ENCODE measurements around the gene CDK13. TPM values are rescaled to one million over a fixed set of nuclear protein-coding genes. Genes with fewer than 3 reads are reported as not detected.

Gene CDK13
- total and polyA plus RNA-seq, 4 donors: 13.3 to 124 (median 30.8) TPM

GRCh38 chr7:40047661-40048060 is 97.6 kb downstream of the CDK13 start:
- Histone ChIP-seq H3K36me3 (ENCODE audit: control insufficient read depth in 4 of 4, insufficient read depth in 4 of 4, low read length in 4 of 4) (peaks cover 0 to 3% (median under 1%) of the 10 kb centered on the region in 4 donors), H3K9me3 (ENCODE audit: control insufficient read depth in 4 of 4, insufficient read depth in 3 of 4, low read length in 3 of 4) (no peaks in the 10 kb centered on the region), H3K4me3 (no peak overlapping the region), H3K9ac (ENCODE audit: insufficient read depth in 1 of 2, low read length in 2 of 2) (no peak overlapping the region), H3K27me3 (ENCODE audit: control insufficient read depth in 3 of 3, insufficient read depth in 3 of 3, low read length in 2 of 3) (no peaks in the 10 kb centered on the region), H3K27ac (ENCODE audit: low read depth in 1 of 2, low read length in 1 of 2) (no peak overlapping the region), H3K4me1 (ENCODE audit: control insufficient read depth in 5 of 5, insufficient read depth in 5 of 5, low read length in 5 of 5) (peaks cover 0 to 3% (median 0%) of the 10 kb centered on the region in 5 donors)
- ATAC-seq (ENCODE audit: insufficient read depth, low FRiP score) (no peak), DNase-seq (no peak)
- WGBS, 2 donors: 90 to 94% methylated on average over 1 of the region's 1 CpG
- no peak for TF ChIP-seq CTCF (IDR thresholded peaks at IDR 0.05; ENCODE audit: control extremely low read depth, extremely low read depth)

GRCh38 chr7:40057292-40057691 is 107.2 kb downstream of the CDK13 start:
- ATAC-seq (ENCODE audit: insufficient read depth, low FRiP score) (peak; percentile 51), DNase-seq (peak in 2 of 3 donors; percentile 27 to 44)
- TF ChIP-seq CTCF (IDR thresholded peaks at IDR 0.05; ENCODE audit: control extremely low read depth, extremely low read depth): no peak
- Histone ChIP-seq H3K36me3 (ENCODE audit: control insufficient read depth in 4 of 4, insufficient read depth in 4 of 4, low read length in 4 of 4) (peaks cover 0 to 5% (median 3%) of the 10 kb centered on the region in 4 donors), H3K27ac (ENCODE audit: low read depth in 1 of 2, low read length in 1 of 2) (no peak overlapping the region), H3K4me3 (no peak overlapping the region), H3K27me3 (ENCODE audit: control insufficient read depth in 3 of 3, insufficient read depth in 3 of 3, low read length in 2 of 3) (no peaks in the 10 kb centered on the region), H3K9ac (ENCODE audit: insufficient read depth in 1 of 2, low read length in 2 of 2) (no peak overlapping the region), H3K9me3 (ENCODE audit: control insufficient read depth in 4 of 4, insufficient read depth in 3 of 4, low read length in 3 of 4) (no peaks in the 10 kb centered on the region), H3K4me1 (ENCODE audit: control insufficient read depth in 5 of 5, insufficient read depth in 5 of 5, low read length in 5 of 5) (peaks cover 0 to 3% (median 0%) of the 10 kb centered on the region in 5 donors)
- WGBS, 2 donors: 30 to 54% methylated on average over 2 of the region's 2 CpGs

- peaks cover 0 to 3% (median 0%) of the 10 kb centered on the region in 5 donors for H3K4me1 ChIP-seq (ENCODE audit: control insufficient read depth in 5 of 5, insufficient read depth in 5 of 5, low read length in 5 of 5)
- H3K27me3 ChIP-seq (ENCODE audit: control insufficient read depth in 3 of 3, insufficient read depth in 3 of 3, low read length in 2 of 3): no peaks in the 10 kb centered on the region
- no peak for TF ChIP-seq CTCF (IDR thresholded peaks at IDR 0.05; ENCODE audit: control extremely low read depth, extremely low read depth)
- DNase-seq (no peak), ATAC-seq (ENCODE audit: insufficient read depth, low FRiP score) (no peak)
- H3K36me3 ChIP-seq (ENCODE audit: control insufficient read depth in 4 of 4, insufficient read depth in 4 of 4, low read length in 4 of 4): peaks cover 2 to 8% (median 6%) of the 10 kb centered on the region in 4 donors
- no peaks in the 10 kb centered on the region for H3K9me3 ChIP-seq (ENCODE audit: control insufficient read depth in 4 of 4, insufficient read depth in 3 of 4, low read length in 3 of 4)
- 37 to 39% methylated on average over 2 of the region's 2 CpGs for WGBS, 2 donors
- H3K27ac ChIP-seq (ENCODE audit: low read depth in 1 of 2, low read length in 1 of 2): no peak overlapping the region
- no peak overlapping the region for H3K4me3 ChIP-seq
- H3K9ac ChIP-seq (ENCODE audit: insufficient read depth in 1 of 2, low read length in 2 of 2): no peak overlapping the region
Observed at GRCh38 chr7:40058026-40058425, 108.0 kb downstream of the CDK13 start.

- Histone ChIP-seq H3K9me3 (ENCODE audit: control insufficient read depth in 4 of 4, insufficient read depth in 3 of 4, low read length in 3 of 4) (no peaks in the 10 kb centered on the region), H3K27ac (ENCODE audit: low read depth in 1 of 2, low read length in 1 of 2) (no peak overlapping the region), H3K9ac (ENCODE audit: insufficient read depth in 1 of 2, low read length in 2 of 2) (no peak overlapping the region), H3K4me1 (ENCODE audit: control insufficient read depth in 5 of 5, insufficient read depth in 5 of 5, low read length in 5 of 5) (peaks cover 0 to 3% (median 0%) of the 10 kb centered on the region in 5 donors), H3K36me3 (ENCODE audit: control insufficient read depth in 4 of 4, insufficient read depth in 4 of 4, low read length in 4 of 4) (peaks cover 4 to 12% (median 9%) of the 10 kb centered on the region in 4 donors), H3K4me3 (no peak overlapping the region), H3K27me3 (ENCODE audit: control insufficient read depth in 3 of 3, insufficient read depth in 3 of 3, low read length in 2 of 3) (no peaks in the 10 kb centered on the region)
- DNase-seq: no peak
- no peak for ATAC-seq (ENCODE audit: insufficient read depth, low FRiP score)
- TF ChIP-seq CTCF (IDR thresholded peaks at IDR 0.05; ENCODE audit: control extremely low read depth, extremely low read depth): no peak
Observed at GRCh38 chr7:40058636-40059035, 108.6 kb downstream of the CDK13 start.
